Endodermal cell (in vitro differentiated cells): ENCODE measurements around the gene COTL1. TPM values are rescaled to one million over a fixed set of nuclear protein-coding genes. Genes with fewer than 3 reads are reported as not detected.

Experiments
- DNase-seq: peaks from one replicate; pipeline ENCODE4 v3.0.0-alpha.2; 2017
- H3K27ac ChIP-seq: 2 replicates; pipeline ENCODE4 v1.5.1; 2013; ENCODE audit warnings: mild to moderate bottlenecking, low read depth, low read length, moderate library complexity
- H3K27me3 ChIP-seq: 2 replicates; pipeline ENCODE4 v1.6.1; 2013; ENCODE audit warnings: mild to moderate bottlenecking, low read length, moderate library complexity; ENCODE audit not compliant: insufficient read depth, control insufficient read depth, poor library complexity, severe bottlenecking
- H3K36me3 ChIP-seq: 2 replicates; pipeline ENCODE4 v1.7.0; 2013; ENCODE audit warnings: mild to moderate bottlenecking, low read length, moderate library complexity; ENCODE audit not compliant: control insufficient read depth, insufficient read depth
- H3K4me1 ChIP-seq: one replicate; pipeline ENCODE4 v1.7.0; 2013; ENCODE audit warnings: low read length; ENCODE audit not compliant: control insufficient read depth, insufficient read depth
- H3K4me3 ChIP-seq: 2 replicates; pipeline ENCODE4 v1.5.1; 2013; ENCODE audit warnings: mild to moderate bottlenecking, low read length, moderate library complexity
- H3K9ac ChIP-seq: 2 replicates; pipeline ENCODE4 v1.6.1; 2013; ENCODE audit warnings: mild to moderate bottlenecking, low read length, moderate library complexity; ENCODE audit not compliant: poor library complexity, severe bottlenecking; ENCODE audit errors: extremely low read depth
- H3K9me3 ChIP-seq: 2 replicates; pipeline ENCODE4 v1.6.1; 2013; ENCODE audit warnings: mild to moderate bottlenecking, low read length, moderate library complexity; ENCODE audit not compliant: control insufficient read depth
- H3K27ac Mint-ChIP-seq: 2 replicates; pipeline ENCODE4 v1.8.0; 2020; ENCODE audit warnings: mixed read lengths
- H3K27me3 Mint-ChIP-seq: 2 replicates; pipeline ENCODE4 v1.8.0; 2021; ENCODE audit warnings: mild to moderate bottlenecking, mixed read lengths; ENCODE audit not compliant: insufficient read depth
- H3K36me3 Mint-ChIP-seq: 2 replicates; pipeline ENCODE4 v1.8.0; 2020; ENCODE audit warnings: low read depth, mixed read lengths
- H3K4me1 Mint-ChIP-seq: 2 replicates; pipeline ENCODE4 v1.8.0; 2020; ENCODE audit warnings: mixed read lengths
- H3K4me3 Mint-ChIP-seq: 2 replicates; pipeline ENCODE4 v1.8.0; 2020; ENCODE audit warnings: mild to moderate bottlenecking, moderate library complexity, mixed read lengths
- H3K9me3 Mint-ChIP-seq: 2 replicates; pipeline ENCODE4 v1.8.0; 2020; ENCODE audit warnings: mild to moderate bottlenecking, mixed read lengths
- CTCF ChIP-seq: fragments of 200-600 bp; sonication (generic); conservative IDR thresholded peaks from 2 replicates; pipeline ENCODE4 v1.5.0; 2021; ENCODE audit warnings: antibody characterized with exemption, mild to moderate bottlenecking
- WGBS, 2 experiments: methylation state at CpG; one replicate each; pipeline versions ENCODE4 v1.1.5 to v1.1.7; 2013; ENCODE audit warnings: missing lambda C conversion rate in 2 of 2, mixed read lengths in 1 of 2; ENCODE audit not compliant: insufficient coverage in 1 of 2, insufficient read length in 1 of 2; 5-methylcytosine and 5-hydroxymethylcytosine counted together
- total RNA-seq, 2 donors: library from RNA; stranded (reverse); fragmentation: NEBNext Ultra II Directional in 1 of 2; extraction: Animal tissue kit (Norgen Biotek cat#: 25700) in 1 of 2; gene quantifications; 2 replicates in 1 of 2; 3 replicates in 1 of 2; pipeline ENCODE4 v1.2.1, GENCODE V29; 2021

The COTL1 gene
- total RNA-seq, 2 donors from 2014 or later: 33.4 to 34.9 TPM

- Mint-ChIP-seq H3K36me3 (no peaks in the 10 kb centered on the region), H3K27ac (no peak overlapping the region), H3K27me3 (no peaks in the 10 kb centered on the region), H3K4me1 (no peaks in the 10 kb centered on the region), H3K4me3 (no peak overlapping the region), H3K9me3 (no peaks in the 10 kb centered on the region)
- no peak overlapping the region for H3K27ac ChIP-seq
- no peak for TF ChIP-seq CTCF
- no peaks in the 10 kb centered on the region for H3K9me3 ChIP-seq
- no peak overlapping the region for H3K9ac ChIP-seq
- DNase-seq: no peak
- no peaks in the 10 kb centered on the region for H3K36me3 ChIP-seq
- H3K4me1 ChIP-seq: no peaks in the 10 kb centered on the region
- H3K27me3 ChIP-seq: no peaks in the 10 kb centered on the region
- 78 to 80% methylated on average over 2 to 6 of the region's 6 CpGs for WGBS, 2 experiments
- no peak overlapping the region for H3K4me3 ChIP-seq
Observed at GRCh38 chr16:84557504-84557903, 60.4 kb downstream of the COTL1 start.

GRCh38 chr16:84557059-84557458, 60.8 kb downstream of the COTL1 start:
- no peak overlapping the region for H3K4me3 Mint-ChIP-seq
- 50 to 66% methylated on average over 2 to 6 of the region's 6 CpGs for WGBS, 2 experiments
- Histone ChIP-seq H3K27me3 (no peaks in the 10 kb centered on the region), H3K27ac (no peak overlapping the region), H3K9me3 (no peaks in the 10 kb centered on the region), H3K4me1 (no peaks in the 10 kb centered on the region), H3K9ac (no peak overlapping the region), H3K36me3 (no peaks in the 10 kb centered on the region), H3K4me3 (no peak overlapping the region)
- H3K27ac Mint-ChIP-seq: no peak overlapping the region
- no peaks in the 10 kb centered on the region for H3K27me3 Mint-ChIP-seq
- no peaks in the 10 kb centered on the region for H3K4me1 Mint-ChIP-seq
- no peak for TF ChIP-seq CTCF
- DNase-seq: no peak
- H3K36me3 Mint-ChIP-seq: no peaks in the 10 kb centered on the region
- H3K9me3 Mint-ChIP-seq: no peaks in the 10 kb centered on the region

GRCh38 chr16:84555418-84556196, 62.3 kb downstream of the COTL1 start:
- DNase-seq: no peak
- Histone ChIP-seq H3K36me3 (no peaks in the 10 kb centered on the region), H3K4me1 (no peaks in the 10 kb centered on the region), H3K27ac (peak overlapping the region; percentile 80), H3K27me3 (no peaks in the 10 kb centered on the region), H3K4me3 (no peak overlapping the region), H3K9ac (no peak overlapping the region), H3K9me3 (no peaks in the 10 kb centered on the region)
- Mint-ChIP-seq H3K36me3 (no peaks in the 10 kb centered on the region), H3K27ac (no peak overlapping the region), H3K4me3 (no peak overlapping the region), H3K4me1 (no peaks in the 10 kb centered on the region), H3K9me3 (no peaks in the 10 kb centered on the region), H3K27me3 (no peaks in the 10 kb centered on the region)
- TF ChIP-seq CTCF: no peak
- 68 to 80% methylated on average over 17 to 19 of the region's 19 CpGs for WGBS, 2 experiments
